H54 (cell line): ENCODE results near the gene BCKDK.
"Not testable (repeated sequence)": the region's sequence is repeated elsewhere in the genome, so short reads cannot be mapped to it uniquely, and the experiment has no call there.

ENCODE experiments used
- DNase-seq: peaks from one replicate; pipeline ENCODE4 v3.0.0; 2011; ENCODE audit warnings: low spot score, mixed read lengths; ENCODE audit not compliant: insufficient read length
- FAIRE-seq: peaks from 3 replicates; lab custom pipeline; 2011; peaks lifted over from hg19 to GRCh38; lab: Jason Lieb, UNC
- POLR2A ChIP-seq: IDR thresholded peaks from 2 replicates; pipeline ENCODE4 v1.6.1; 2011; ENCODE audit warnings: low read depth, mild to moderate bottlenecking, low read length

BCKDK gene

GRCh38 chr16:31142109-31143010, 34.2 kb downstream of the BCKDK start:
- TF ChIP-seq POLR2A: peak; percentile 14; the same call in 1 of the 2 replicates
- FAIRE-seq (no peak), DNase-seq (peak; percentile 98)

GRCh38 chr16:31143011-31143693, 35.0 kb downstream of the BCKDK start:
- FAIRE-seq (no peak), DNase-seq (no peak)
- no peak for TF ChIP-seq POLR2A

- TF ChIP-seq POLR2A: no peak
- DNase-seq: no peak
- no peak for FAIRE-seq
Observed at GRCh38 chr16:31143694-31144148, 35.5 kb downstream of the BCKDK start.

- not testable (repeated sequence) for DNase-seq, FAIRE-seq
Observed at GRCh38 chr16:31144418-31144817, 36.2 kb downstream of the BCKDK start.

- FAIRE-seq (no peak), DNase-seq (no peak)
- no peak for TF ChIP-seq POLR2A
Observed at GRCh38 chr16:31145398-31145990, 37.3 kb downstream of the BCKDK start.

GRCh38 chr16:31147574-31147973, 39.4 kb downstream of the BCKDK start:
- FAIRE-seq (no peak), DNase-seq (no peak)
- no peak for TF ChIP-seq POLR2A

GRCh38 chr16:31148281-31148728, 40.1 kb downstream of the BCKDK start:
- no peak for TF ChIP-seq POLR2A
- no peak for FAIRE-seq
- DNase-seq: no peak

- FAIRE-seq: no peak
- no peak for TF ChIP-seq POLR2A
Observed at GRCh38 chr16:31148896-31149295, 40.7 kb downstream of the BCKDK start.

GRCh38 chr16:31149332-31149731, 41.1 kb downstream of the BCKDK start:
- no peak for DNase-seq
- TF ChIP-seq POLR2A: no peak
- FAIRE-seq: no peak

More at GRCh38 chr16:31148896-31149295, 40.7 kb downstream of the BCKDK start:
- DNase-seq: no peak

- TF ChIP-seq POLR2A: no peak
- no peak for DNase-seq
- no peak for FAIRE-seq
Observed at GRCh38 chr16:31149894-31150890, 42.0 kb downstream of the BCKDK start, which contains the start of gene PRSS36. PRSS36 (minus strand) TSS chr16:31150066; CDS start chr16:31150035, 31 bp downstream.

GRCh38 chr16:31150976-31151375, 42.8 kb downstream of the BCKDK start:
- not testable (repeated sequence) for DNase-seq, FAIRE-seq

GRCh38 chr16:31157136-31157535, 49.0 kb downstream of the BCKDK start:
- no peak for TF ChIP-seq POLR2A
- no peak for DNase-seq
- no peak for FAIRE-seq
